ENCODE results near the gene SART1.

SART1 gene

GRCh38 chr11:66012946-66013761 lies 51.6 kb downstream of the SART1 start:
- Histone ChIP-seq H3K36me3 (ENCODE audit: control insufficient read depth, insufficient read depth, low read length) (no peaks in the 10 kb centered on the region), H3K27me3 (ENCODE audit: control insufficient read depth, insufficient read depth, low read length) (peaks cover 16% of the 10 kb centered on the region), H3K4me1 (ENCODE audit: control insufficient read depth, insufficient read depth, low read length) (peaks cover 10% of the 10 kb centered on the region; the same call in 1 of the 2 replicates), H3K9ac (ENCODE audit: low read length) (no peak overlapping the region), H3K9me3 (ENCODE audit: control insufficient read depth, insufficient read depth, low read depth, low read length) (no peaks in the 10 kb centered on the region), H3K27ac (ENCODE audit: low read depth, low read length) (no peak overlapping the region), H3K4me3 (ENCODE audit: low read depth, low read length) (no peak overlapping the region)

- Histone ChIP-seq H3K4me1 (ENCODE audit: control insufficient read depth, insufficient read depth, low read length) (peaks cover 8% of the 10 kb centered on the region; the same call in 1 of the 2 replicates), H3K36me3 (ENCODE audit: control insufficient read depth, insufficient read depth, low read length) (no peaks in the 10 kb centered on the region), H3K9ac (ENCODE audit: low read length) (no peak overlapping the region), H3K4me3 (ENCODE audit: low read depth, low read length) (no peak overlapping the region), H3K27me3 (ENCODE audit: control insufficient read depth, insufficient read depth, low read length) (peaks cover 16% of the 10 kb centered on the region), H3K27ac (ENCODE audit: low read depth, low read length) (no peak overlapping the region), H3K9me3 (ENCODE audit: control insufficient read depth, insufficient read depth, low read depth, low read length) (no peaks in the 10 kb centered on the region)
Measured at GRCh38 chr11:66013762-66014100, 52.2 kb downstream of the SART1 start.

GRCh38 chr11:66014804-66015453 lies 53.4 kb downstream of the SART1 start:
- Histone ChIP-seq H3K9ac (ENCODE audit: low read length) (no peak overlapping the region), H3K27ac (ENCODE audit: low read depth, low read length) (no peak overlapping the region), H3K4me1 (ENCODE audit: control insufficient read depth, insufficient read depth, low read length) (peaks cover 7% of the 10 kb centered on the region; the same call in 1 of the 2 replicates), H3K36me3 (ENCODE audit: control insufficient read depth, insufficient read depth, low read length) (no peaks in the 10 kb centered on the region), H3K27me3 (ENCODE audit: control insufficient read depth, insufficient read depth, low read length) (peaks cover 16% of the 10 kb centered on the region), H3K4me3 (ENCODE audit: low read depth, low read length) (no peak overlapping the region), H3K9me3 (ENCODE audit: control insufficient read depth, insufficient read depth, low read depth, low read length) (no peaks in the 10 kb centered on the region)

- Histone ChIP-seq H3K36me3 (ENCODE audit: control insufficient read depth, insufficient read depth, low read length) (no peaks in the 10 kb centered on the region), H3K27ac (ENCODE audit: low read depth, low read length) (no peak overlapping the region), H3K9ac (ENCODE audit: low read length) (no peak overlapping the region), H3K4me1 (ENCODE audit: control insufficient read depth, insufficient read depth, low read length) (peaks cover 7% of the 10 kb centered on the region; the same call in 1 of the 2 replicates), H3K4me3 (ENCODE audit: low read depth, low read length) (no peak overlapping the region), H3K27me3 (ENCODE audit: control insufficient read depth, insufficient read depth, low read length) (peaks cover 16% of the 10 kb centered on the region), H3K9me3 (ENCODE audit: control insufficient read depth, insufficient read depth, low read depth, low read length) (no peaks in the 10 kb centered on the region)
Measured at GRCh38 chr11:66015454-66015881, 53.9 kb downstream of the SART1 start.

- no peak overlapping the region for H3K27ac ChIP-seq (ENCODE audit: low read depth, low read length)
- no peaks in the 10 kb centered on the region for H3K36me3 ChIP-seq (ENCODE audit: control insufficient read depth, insufficient read depth, low read length)
- peaks cover 16% of the 10 kb centered on the region for H3K27me3 ChIP-seq (ENCODE audit: control insufficient read depth, insufficient read depth, low read length)
- H3K4me1 ChIP-seq (ENCODE audit: control insufficient read depth, insufficient read depth, low read length): peaks cover 7% of the 10 kb centered on the region; the same call in 1 of the 2 replicates
- H3K9me3 ChIP-seq (ENCODE audit: control insufficient read depth, insufficient read depth, low read depth, low read length): no peaks in the 10 kb centered on the region
- no peak overlapping the region for H3K4me3 ChIP-seq (ENCODE audit: low read depth, low read length)
- no peak overlapping the region for H3K9ac ChIP-seq (ENCODE audit: low read length)
Measured at GRCh38 chr11:66015936-66016792, 54.6 kb downstream of the SART1 start.

GRCh38 chr11:66016793-66017177 lies 55.3 kb downstream of the SART1 start:
- Histone ChIP-seq H3K9me3 (ENCODE audit: control insufficient read depth, insufficient read depth, low read depth, low read length) (no peaks in the 10 kb centered on the region), H3K9ac (ENCODE audit: low read length) (no peak overlapping the region), H3K4me1 (ENCODE audit: control insufficient read depth, insufficient read depth, low read length) (peaks cover 7% of the 10 kb centered on the region; the same call in 1 of the 2 replicates), H3K36me3 (ENCODE audit: control insufficient read depth, insufficient read depth, low read length) (no peaks in the 10 kb centered on the region), H3K27ac (ENCODE audit: low read depth, low read length) (no peak overlapping the region), H3K27me3 (ENCODE audit: control insufficient read depth, insufficient read depth, low read length) (peaks cover 17% of the 10 kb centered on the region), H3K4me3 (ENCODE audit: low read depth, low read length) (no peak overlapping the region)

- Histone ChIP-seq H3K27me3 (ENCODE audit: control insufficient read depth, insufficient read depth, low read length) (peaks cover 14% of the 10 kb centered on the region), H3K9me3 (ENCODE audit: control insufficient read depth, insufficient read depth, low read depth, low read length) (no peaks in the 10 kb centered on the region), H3K4me1 (ENCODE audit: control insufficient read depth, insufficient read depth, low read length) (peaks cover 7% of the 10 kb centered on the region; the same call in 1 of the 2 replicates), H3K27ac (ENCODE audit: low read depth, low read length) (no peak overlapping the region), H3K36me3 (ENCODE audit: control insufficient read depth, insufficient read depth, low read length) (no peaks in the 10 kb centered on the region), H3K9ac (ENCODE audit: low read length) (no peak overlapping the region), H3K4me3 (ENCODE audit: low read depth, low read length) (no peak overlapping the region)
Measured at GRCh38 chr11:66017321-66017720, 55.8 kb downstream of the SART1 start.

GRCh38 chr11:66020212-66020611 lies 58.7 kb downstream of the SART1 start:
- peaks cover 22% of the 10 kb centered on the region for H3K27me3 ChIP-seq (ENCODE audit: control insufficient read depth, insufficient read depth, low read length)
- no peaks in the 10 kb centered on the region for H3K9me3 ChIP-seq (ENCODE audit: control insufficient read depth, insufficient read depth, low read depth, low read length)
- no peaks in the 10 kb centered on the region for H3K4me1 ChIP-seq (ENCODE audit: control insufficient read depth, insufficient read depth, low read length)
- no peak overlapping the region for H3K27ac ChIP-seq (ENCODE audit: low read depth, low read length)
- no peak overlapping the region for H3K9ac ChIP-seq (ENCODE audit: low read length)
- no peak overlapping the region for H3K4me3 ChIP-seq (ENCODE audit: low read depth, low read length)
- no peaks in the 10 kb centered on the region for H3K36me3 ChIP-seq (ENCODE audit: control insufficient read depth, insufficient read depth, low read length)

- Histone ChIP-seq H3K4me3 (ENCODE audit: low read depth, low read length) (no peak overlapping the region), H3K9me3 (ENCODE audit: control insufficient read depth, insufficient read depth, low read depth, low read length) (no peaks in the 10 kb centered on the region), H3K4me1 (ENCODE audit: control insufficient read depth, insufficient read depth, low read length) (no peaks in the 10 kb centered on the region), H3K27ac (ENCODE audit: low read depth, low read length) (no peak overlapping the region), H3K27me3 (ENCODE audit: control insufficient read depth, insufficient read depth, low read length) (peaks cover 22% of the 10 kb centered on the region), H3K36me3 (ENCODE audit: control insufficient read depth, insufficient read depth, low read length) (no peaks in the 10 kb centered on the region), H3K9ac (ENCODE audit: low read length) (no peak overlapping the region)
Measured at GRCh38 chr11:66020618-66021357, 59.3 kb downstream of the SART1 start.

GRCh38 chr11:66022401-66023185 lies 61.1 kb downstream of the SART1 start:
- H3K9me3 ChIP-seq (ENCODE audit: control insufficient read depth, insufficient read depth, low read depth, low read length): no peaks in the 10 kb centered on the region
- H3K36me3 ChIP-seq (ENCODE audit: control insufficient read depth, insufficient read depth, low read length): no peaks in the 10 kb centered on the region
- H3K27me3 ChIP-seq (ENCODE audit: control insufficient read depth, insufficient read depth, low read length): peaks cover 22% of the 10 kb centered on the region
- H3K27ac ChIP-seq (ENCODE audit: low read depth, low read length): no peak overlapping the region
- H3K4me3 ChIP-seq (ENCODE audit: low read depth, low read length): 0 out of 2 replicates have a peak overlapping the region, but pooled peaks have one; percentile 23
- no peak overlapping the region for H3K9ac ChIP-seq (ENCODE audit: low read length)
- H3K4me1 ChIP-seq (ENCODE audit: control insufficient read depth, insufficient read depth, low read length): no peaks in the 10 kb centered on the region
